PC-3 (cell line): ENCODE data around the gene CTNNBIP1. TPM values are rescaled to one million over a fixed set of nuclear protein-coding genes. Genes with fewer than 3 reads are reported as not detected.

Experiments
- ATAC-seq: fragments of 200-7000 bp; cut with Tn5 transposase; 2 replicates; pipeline ENCODE4 v1.9.1; 2020; ENCODE audit warnings: mild to moderate bottlenecking, moderate library complexity
- BruUV-seq: library from RNA; stranded (reverse); fragments of 400-500 nt; replicated peaks from 2 replicates; lab custom pipeline; 2021; lab: Mats Ljungman, UMichigan
- CTCF ChIA-PET: fragments of 300-600 bp; sonication (Branson Sonifier 250); formaldehyde crosslinking; loops from one replicate; lab custom pipeline; 2022; ENCODE audit warnings: antibody characterized with exemption; lab: Charles Lee
- POLR2A ChIA-PET: fragments of 300-600 bp; sonication (Branson Sonifier 250); formaldehyde crosslinking; loops from one replicate; lab custom pipeline; 2022; ENCODE audit warnings: antibody characterized with exemption; ENCODE audit not compliant: unreplicated experiment; lab: Charles Lee
- DNase-seq: peaks from one replicate; pipeline ENCODE4 v3.0.0-alpha.2; 2015
- H2AFZ ChIP-seq: fragments of 300-600 bp; sonication (generic); 2 replicates; pipeline ENCODE4 v1.6.0; 2016; ENCODE audit warnings: antibody characterized with exemption, low read length
- H3F3A ChIP-seq: fragments of 300-600 bp; sonication (generic); one replicate; pipeline ENCODE4 v1.6.0; 2017; ENCODE audit warnings: antibody characterized with exemption, low read length, control low read depth, mild to moderate bottlenecking; ENCODE audit not compliant: unreplicated experiment
- H3K27ac ChIP-seq: fragments of 300-600 bp; sonication (generic); 2 replicates; pipeline ENCODE4 v1.5.1; 2016; ENCODE audit warnings: mild to moderate bottlenecking, low read length
- H3K27me3 ChIP-seq: fragments of 300-600 bp; sonication (generic); 2 replicates; pipeline ENCODE4 v1.6.1; 2016; ENCODE audit warnings: low read length, mixed read lengths
- H3K36me3 ChIP-seq: fragments of 300-600 bp; sonication (generic); 2 replicates; pipeline ENCODE4 v1.6.1; 2016; ENCODE audit warnings: low read depth, mixed run types, low read length, mixed read lengths
- H3K4me1 ChIP-seq: fragments of 300-600 bp; sonication (generic); 2 replicates; pipeline ENCODE4 v1.5.1; 2016; ENCODE audit warnings: low read length; ENCODE audit not compliant: insufficient read depth
- H3K4me2 ChIP-seq: fragments of 300-600 bp; sonication (generic); 2 replicates; pipeline ENCODE4 v1.6.0; 2016; ENCODE audit warnings: low read length
- H3K4me3 ChIP-seq: fragments of 300-600 bp; sonication (generic); 2 replicates; pipeline ENCODE4 v1.5.1; 2016; ENCODE audit warnings: mild to moderate bottlenecking, low read length, mixed read lengths
- H3K79me2 ChIP-seq: fragments of 300-600 bp; sonication (generic); 2 replicates; pipeline ENCODE4 v1.6.1; 2017; ENCODE audit warnings: low read length, mixed read lengths
- H3K9ac ChIP-seq: fragments of 300-600 bp; sonication (generic); 2 replicates; pipeline ENCODE4 v1.6.0; 2016; ENCODE audit warnings: mild to moderate bottlenecking, low read length
- H3K9me2 ChIP-seq: fragments of 300-600 bp; sonication (generic); replicated peaks from 2 replicates; pipeline ENCODE4 v1.6.1; 2016; ENCODE audit warnings: mixed run types, low read length, mixed read lengths
- H3K9me3 ChIP-seq: fragments of 300-600 bp; sonication (generic); 2 replicates; pipeline ENCODE4 v1.6.1; 2016; ENCODE audit warnings: low read length, mixed read lengths
- H4K20me1 ChIP-seq: fragments of 300-600 bp; sonication (generic); 2 replicates; pipeline ENCODE4 v1.6.1; 2016; ENCODE audit warnings: low read length, mixed read lengths
- EZH2 ChIP-seq: fragments of 300-600 bp; sonication (generic); IDR thresholded peaks from one replicate; pipeline ENCODE4 v1.6.1; 2017; ENCODE audit warnings: antibody characterized with exemption, mild to moderate bottlenecking, low read length; ENCODE audit not compliant: unreplicated experiment
- EZH2phosphoT487 ChIP-seq: fragments of 300-600 bp; sonication (generic); IDR thresholded peaks from 2 replicates; pipeline ENCODE4 v1.6.1; 2018; ENCODE audit warnings: mild to moderate bottlenecking, antibody characterized with exemption, low read length, borderline replicate concordance
- intact Hi-C: fragments of 100-400 bp; cut with micrococcal nuclease; formaldehyde crosslinking; loops from 2 replicates; pipeline ENCODE4 v1.9.0; 2023
- total RNA-seq: library from RNA; depleted of rRNA; stranded (reverse); fragments of >200 nt; gene quantifications from 2 replicates; pipeline ENCODE4 v1.2.3, GENCODE V29; 2014
- TF ChIP-seq, protein P1 (sequence below): fragments of 300-600 bp; sonication (generic); conservative IDR thresholded peaks from 2 replicates; pipeline ENCODE4 v1.5.1; 2017; ENCODE audit warnings: antibody characterized with exemption, low read depth, mild to moderate bottlenecking, low read length

The CTNNBIP1 gene
- total RNA-seq, 1 experiment from 2014 or later: 78.1 TPM

DNA sequence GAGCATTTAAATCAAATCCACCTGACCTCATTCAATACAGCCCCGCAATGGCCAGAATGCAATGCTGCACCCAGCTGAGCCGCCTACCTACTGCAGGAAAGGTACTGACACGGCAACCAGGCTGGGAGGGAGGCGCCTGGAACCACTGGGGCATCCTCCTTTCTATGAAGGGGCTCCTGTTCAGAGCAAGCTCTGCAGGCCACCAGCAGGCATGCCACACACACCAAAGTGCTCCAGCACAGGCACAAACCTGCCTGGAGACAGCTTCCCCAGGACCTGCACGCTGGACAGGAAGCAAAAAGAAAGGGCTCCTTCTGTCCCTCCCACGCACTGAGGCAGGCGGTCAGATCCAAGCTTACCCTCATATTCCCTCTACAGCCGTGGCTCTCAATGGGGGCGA, 21.2 kb downstream of the CTNNBIP1 start:
- Histone ChIP-seq H3K79me2 (peaks cover 29% of the 10 kb centered on the region), H2AFZ (no peak overlapping the region), H3K4me1 (peaks cover 47% of the 10 kb centered on the region), H3K27me3 (no peaks in the 10 kb centered on the region), H3F3A (peaks cover 21% of the 10 kb centered on the region), H3K4me2 (no peak overlapping the region), H3K9me2 (no peaks in the 10 kb centered on the region), H3K9ac (no peak overlapping the region), H3K36me3 (peaks cover 3% of the 10 kb centered on the region; the same call in 1 of the 2 replicates), H3K27ac (no peak overlapping the region), H4K20me1 (no peaks in the 10 kb centered on the region), H3K4me3 (no peak overlapping the region), H3K9me3 (no peaks in the 10 kb centered on the region)
- CTCF ChIA-PET: no interaction called here
- TF ChIP-seq EZH2 (no peak), EZH2phosphoT487 (no peak)
- TF ChIP-seq, protein P1, sequence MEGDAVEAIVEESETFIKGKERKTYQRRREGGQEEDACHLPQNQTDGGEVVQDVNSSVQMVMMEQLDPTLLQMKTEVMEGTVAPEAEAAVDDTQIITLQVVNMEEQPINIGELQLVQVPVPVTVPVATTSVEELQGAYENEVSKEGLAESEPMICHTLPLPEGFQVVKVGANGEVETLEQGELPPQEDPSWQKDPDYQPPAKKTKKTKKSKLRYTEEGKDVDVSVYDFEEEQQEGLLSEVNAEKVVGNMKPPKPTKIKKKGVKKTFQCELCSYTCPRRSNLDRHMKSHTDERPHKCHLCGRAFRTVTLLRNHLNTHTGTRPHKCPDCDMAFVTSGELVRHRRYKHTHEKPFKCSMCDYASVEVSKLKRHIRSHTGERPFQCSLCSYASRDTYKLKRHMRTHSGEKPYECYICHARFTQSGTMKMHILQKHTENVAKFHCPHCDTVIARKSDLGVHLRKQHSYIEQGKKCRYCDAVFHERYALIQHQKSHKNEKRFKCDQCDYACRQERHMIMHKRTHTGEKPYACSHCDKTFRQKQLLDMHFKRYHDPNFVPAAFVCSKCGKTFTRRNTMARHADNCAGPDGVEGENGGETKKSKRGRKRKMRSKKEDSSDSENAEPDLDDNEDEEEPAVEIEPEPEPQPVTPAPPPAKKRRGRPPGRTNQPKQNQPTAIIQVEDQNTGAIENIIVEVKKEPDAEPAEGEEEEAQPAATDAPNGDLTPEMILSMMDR: no peak
- POLR2A ChIA-PET: no interaction called here
- DNase-seq (no peak), ATAC-seq (no peak)
- BruUV-seq: no TSS peak
- intact Hi-C loops: no loop called here

DNA sequence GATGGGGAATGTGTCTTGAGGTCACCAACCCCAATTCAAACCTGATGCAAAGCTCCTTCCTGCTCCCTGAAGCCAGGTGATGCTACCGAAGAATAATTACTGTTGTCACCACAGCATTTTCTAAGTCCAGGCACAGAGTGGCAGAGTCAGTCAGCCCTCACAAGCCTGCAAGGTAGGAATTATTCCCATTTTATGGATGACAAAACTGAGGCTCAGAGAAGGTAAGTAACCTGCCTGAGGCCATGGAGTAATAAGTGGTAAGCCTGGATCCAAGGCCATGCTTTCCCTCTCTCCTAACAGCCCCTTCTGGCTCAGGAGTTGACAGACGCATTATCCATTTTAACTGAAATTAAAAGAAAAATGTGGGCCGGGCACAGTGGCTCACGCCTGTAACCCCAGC, 23.0 kb downstream of the CTNNBIP1 start:
- Histone ChIP-seq H4K20me1 (no peaks in the 10 kb centered on the region), H3K4me2 (no peak overlapping the region), H3K9ac (no peak overlapping the region), H3F3A (peaks cover 12% of the 10 kb centered on the region), H3K79me2 (peaks cover 29% of the 10 kb centered on the region), H3K27me3 (no peaks in the 10 kb centered on the region), H3K9me2 (no peaks in the 10 kb centered on the region), H2AFZ (no peak overlapping the region), H3K4me3 (no peak overlapping the region), H3K4me1 (peaks cover 45% of the 10 kb centered on the region), H3K36me3 (peaks cover 3% of the 10 kb centered on the region; the same call in 1 of the 2 replicates), H3K27ac (no peak overlapping the region), H3K9me3 (no peaks in the 10 kb centered on the region)
- no peak for ATAC-seq
- no peak for DNase-seq
- BruUV-seq: no TSS peak
- intact Hi-C loops: no loop called here
- TF ChIP-seq EZH2 (no peak), EZH2phosphoT487 (no peak)
- TF ChIP-seq, protein P1: no peak
- ChIA-PET POLR2A (no interaction called here), CTCF (no interaction called here)

DNA sequence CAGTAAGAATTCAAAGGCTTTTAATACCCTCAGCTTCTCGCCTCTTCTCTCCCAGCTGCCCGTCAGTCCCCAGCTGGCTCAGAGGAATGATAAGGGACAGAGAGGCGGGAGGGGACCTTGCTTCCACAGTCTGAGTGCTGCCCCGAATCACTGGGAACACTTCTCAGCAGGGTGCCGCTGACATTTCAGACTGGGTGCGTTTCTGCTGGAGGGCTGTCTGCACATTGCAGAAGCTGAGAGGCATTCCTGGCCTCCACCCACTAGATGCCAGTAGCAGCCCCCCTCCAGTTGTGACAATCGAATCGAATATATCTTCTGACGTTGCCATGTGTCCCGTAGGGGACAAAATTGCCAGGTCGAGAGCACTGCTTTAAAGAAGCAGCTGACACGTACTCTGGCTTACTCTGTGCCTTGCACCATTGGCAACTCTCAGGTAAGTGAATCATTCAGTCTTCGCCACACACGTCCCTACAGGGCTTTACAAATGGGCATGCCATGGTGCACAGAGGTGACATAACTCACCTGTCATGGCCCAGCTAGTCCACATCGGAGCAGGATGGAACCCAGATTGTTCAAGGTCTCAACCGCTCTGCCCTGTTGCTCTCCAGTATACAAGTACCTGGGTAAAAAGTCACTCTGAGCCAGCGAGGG, 23.9 kb downstream of the CTNNBIP1 start:
- Histone ChIP-seq H3K9ac (no peak overlapping the region), H3K9me2 (no peaks in the 10 kb centered on the region), H3K4me1 (peaks cover 45% of the 10 kb centered on the region), H3K4me2 (no peak overlapping the region), H3K36me3 (peaks cover 3% of the 10 kb centered on the region; the same call in 1 of the 2 replicates), H3K9me3 (no peaks in the 10 kb centered on the region), H3F3A (peaks cover 8% of the 10 kb centered on the region), H3K27ac (no peak overlapping the region), H4K20me1 (no peaks in the 10 kb centered on the region), H3K4me3 (no peak overlapping the region), H3K27me3 (no peaks in the 10 kb centered on the region), H2AFZ (no peak overlapping the region), H3K79me2 (peaks cover 25% of the 10 kb centered on the region)
- ChIA-PET POLR2A (no interaction called here), CTCF (no interaction called here)
- no TSS peak for BruUV-seq
- TF ChIP-seq EZH2phosphoT487: no peak
- TF ChIP-seq, protein P1: no peak
- no peak for TF ChIP-seq EZH2
- DNase-seq (no peak), ATAC-seq (no peak)
- intact Hi-C loops: no loop called here
